HEK293T (cell line): ENCODE data around the gene STXBP6.

ENCODE experiments used
- CTCF ChIA-PET: fragments of 350-600 bp; formaldehyde crosslinking; extraction: SDS; loops from one replicate; lab custom pipeline; 2021; ENCODE audit warnings: antibody characterized with exemption, inconsistent platforms; lab: Yijun Ruan, JAX
- POLR2A ChIA-PET: fragments of 350-600 bp; formaldehyde crosslinking; extraction: SDS; loops from one replicate; lab custom pipeline; 2020; ENCODE audit warnings: antibody characterized with exemption, inconsistent platforms; lab: Yijun Ruan, JAX
- DNase-seq: peaks from one replicate; pipeline ENCODE4 v3.0.0; 2012; ENCODE audit warnings: mixed read lengths; ENCODE audit errors: extremely low spot score
- ARNT ChIP-seq: fragments of 450-650 bp; IDR thresholded peaks from 2 replicates; pipeline ENCODE4 v1.6.1; 2017; ENCODE audit warnings: mild to moderate bottlenecking
- BHLHE40 ChIP-seq: fragments of 450-650 bp; IDR thresholded peaks from 2 replicates; pipeline ENCODE4 v1.6.1; 2016; ENCODE audit warnings: mild to moderate bottlenecking, moderate library complexity, borderline replicate concordance
- CTBP1 ChIP-seq: fragments of 450-650 bp; IDR thresholded peaks from 2 replicates; pipeline ENCODE4 v1.6.1; 2016; ENCODE audit warnings: borderline replicate concordance
- ELF4 ChIP-seq: fragments of 450-650 bp; IDR thresholded peaks from 2 replicates; pipeline ENCODE4 v1.6.1; 2017; ENCODE audit warnings: antibody characterized with exemption
- FOXA1 ChIP-seq: fragments of 450-650 bp; IDR thresholded peaks from 2 replicates; pipeline ENCODE4 v1.6.1; 2016; ENCODE audit warnings: mild to moderate bottlenecking
- FOXK2 ChIP-seq: fragments of 450-650 bp; IDR thresholded peaks from 2 replicates; pipeline ENCODE4 v1.6.1; 2016; ENCODE audit warnings: mild to moderate bottlenecking
- FOXM1 ChIP-seq: fragments of 450-650 bp; IDR thresholded peaks from 2 replicates; pipeline ENCODE4 v1.6.1; 2017; ENCODE audit warnings: mild to moderate bottlenecking, borderline replicate concordance
- HDGF ChIP-seq: fragments of 450-650 bp; IDR thresholded peaks from 2 replicates; pipeline ENCODE4 v1.6.1; 2017; ENCODE audit warnings: antibody characterized with exemption, borderline replicate concordance
- L3MBTL2 ChIP-seq: fragments of 450-650 bp; conservative IDR thresholded peaks from 2 replicates; pipeline ENCODE4 v1.6.1; 2016; ENCODE audit warnings: mild to moderate bottlenecking
- LEF1 ChIP-seq: fragments of 450-650 bp; IDR thresholded peaks from 2 replicates; pipeline ENCODE4 v1.6.1; 2017; ENCODE audit warnings: mild to moderate bottlenecking, borderline replicate concordance
- NFRKB ChIP-seq: fragments of 450-650 bp; IDR thresholded peaks from 2 replicates; pipeline ENCODE4 v1.6.1; 2016; ENCODE audit warnings: mild to moderate bottlenecking, moderate library complexity
- PKNOX1 ChIP-seq: fragments of 450-650 bp; IDR thresholded peaks from 2 replicates; pipeline ENCODE4 v1.6.1; 2016
- SP1 ChIP-seq: fragments of 450-650 bp; IDR thresholded peaks from 2 replicates; pipeline ENCODE4 v1.6.1; 2017
- SUZ12 ChIP-seq: fragments of 450-650 bp; IDR thresholded peaks from 2 replicates; pipeline ENCODE4 v1.6.1; 2016; ENCODE audit warnings: mild to moderate bottlenecking
- TARDBP ChIP-seq: fragments of 450-650 bp; IDR thresholded peaks from 2 replicates; pipeline ENCODE4 v1.6.1; 2016
- ZNF384 ChIP-seq: fragments of 450-650 bp; IDR thresholded peaks from 2 replicates; pipeline ENCODE4 v1.6.1; 2016

The STXBP6 gene

GRCh38 chr14:24920265-24921075, 129.5 kb downstream of the STXBP6 start:
- CTCF ChIA-PET, result no interaction called here
- no peak for DNase-seq

GRCh38 chr14:24918822-24919221, 131.1 kb downstream of the STXBP6 start:
- ChIA-PET CTCF (no interaction called here), POLR2A (no interaction called here)
- TF ChIP-seq BHLHE40 (no peak), ELF4 (no peak), FOXK2 (no peak), ARNT (no peak), LEF1 (no peak), ZNF384 (no peak)
- no peak for DNase-seq

More at GRCh38 chr14:24920265-24921075, 129.5 kb downstream of the STXBP6 start:
- TF ChIP-seq PKNOX1 (no peak), FOXK2 (no peak), L3MBTL2 (no peak)
- POLR2A ChIA-PET, result no interaction called here

- TF ChIP-seq TARDBP, result no peak
- no peak for TF ChIP-seq NFRKB
- no peak for TF ChIP-seq PKNOX1
- TF ChIP-seq L3MBTL2, result no peak
- DNase-seq, result no peak
- POLR2A ChIA-PET, result no interaction called here
- CTCF ChIA-PET, result no interaction called here
Measured at GRCh38 chr14:24915958-24916595, 133.9 kb downstream of the STXBP6 start.

- ChIA-PET POLR2A (no interaction called here), CTCF (no interaction called here)
- TF ChIP-seq HDGF (no peak), SP1 (no peak), LEF1 (no peak), TARDBP (no peak), PKNOX1 (no peak), FOXK2 (no peak), ELF4 (no peak), NFRKB (no peak), CTBP1 (no peak), FOXM1 (no peak), L3MBTL2 (no peak), BHLHE40 (no peak), FOXA1 (no peak), ARNT (no peak), ZNF384 (no peak)
- DNase-seq, result no peak
Measured at GRCh38 chr14:24915403-24915921, 134.5 kb downstream of the STXBP6 start.

DNA sequence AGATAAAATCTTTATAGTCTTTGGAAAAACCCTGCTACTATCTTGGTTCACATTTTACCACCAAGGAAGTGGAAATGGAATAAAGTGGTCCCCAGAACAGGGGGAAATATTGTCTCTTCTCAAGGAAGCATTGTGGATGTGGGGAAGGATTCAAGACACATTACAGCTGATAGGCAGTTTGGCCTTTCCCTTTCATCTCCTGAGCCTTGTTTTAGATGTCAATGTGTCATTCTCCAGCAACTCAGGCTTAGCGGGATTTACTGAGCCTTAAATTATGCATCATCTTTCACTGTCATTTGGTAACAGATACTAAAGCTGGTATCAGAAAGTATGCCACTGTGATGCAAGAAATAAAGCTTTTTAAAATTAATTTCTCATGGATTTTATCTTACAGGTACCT, 136.2 kb downstream of the STXBP6 start:
- TF ChIP-seq FOXM1 (no peak), LEF1 (no peak), BHLHE40 (no peak), NFRKB (no peak), SUZ12 (no peak), L3MBTL2 (no peak), FOXA1 (no peak), TARDBP (no peak), HDGF (no peak), ARNT (no peak), SP1 (no peak), ZNF384 (no peak)
- ChIA-PET CTCF (no interaction called here), POLR2A (no interaction called here)
- no peak for DNase-seq

DNA sequence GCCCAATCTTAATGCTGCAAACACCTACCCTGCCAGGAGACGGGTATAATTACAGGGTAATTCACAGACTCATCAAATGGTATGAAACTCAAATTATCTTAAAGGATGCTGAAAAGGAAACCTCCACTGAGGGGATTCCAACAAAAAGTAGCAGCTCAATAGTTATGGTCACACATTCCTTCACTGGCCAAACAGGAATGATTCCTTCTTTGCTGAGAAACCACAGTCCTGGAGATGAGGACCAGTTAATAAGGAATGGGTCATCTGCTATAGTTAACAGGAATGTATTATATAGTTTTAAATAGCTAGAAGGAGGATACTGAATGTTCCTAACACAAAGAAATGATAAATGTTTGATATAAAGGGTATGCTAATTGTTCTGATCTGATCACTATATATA, 136.9 kb downstream of the STXBP6 start:
- TF ChIP-seq ARNT, result no peak
- TF ChIP-seq LEF1, result no peak
- no peak for TF ChIP-seq ELF4
- no peak for TF ChIP-seq ZNF384
- TF ChIP-seq FOXA1, result no peak
- no peak for TF ChIP-seq HDGF
- no peak for TF ChIP-seq FOXM1
- ChIA-PET POLR2A (no interaction called here), CTCF (no interaction called here)
- DNase-seq, result no peak
